Tibial artery (tissue), 4 donors: ENCODE data around the gene ARRB1.

Experiments used
- DNase-seq, 2 donors: peaks; one replicate each; pipeline ENCODE4 v3.0.0-alpha.2; 2019
- H3K27ac ChIP-seq, 2 donors: fragments of 200-600 bp; sonication (generic) in 1 of 2; 1 replicate in 1 of 2; 2 replicates in 1 of 2; pipeline ENCODE4 v1.5.1; 2018 to 2019; ENCODE audit warnings: mild to moderate bottlenecking in 1 of 2
- H3K27me3 ChIP-seq, 2 donors: fragments of 200-600 bp; sonication (generic) in 1 of 2; one replicate each; pipeline versions ENCODE4 v1.5.1 to v1.6.0; 2016 to 2019
- H3K36me3 ChIP-seq, 3 donors: fragments of 200-600 bp; sonication (generic) in 2 of 3; one replicate each; pipeline ENCODE4 v1.5.1; 2016 to 2019; ENCODE audit warnings: mild to moderate bottlenecking in 2 of 3
- H3K4me1 ChIP-seq, 4 donors: fragments of 200-600 bp; sonication (generic) in 2 of 4; 1 replicate in 3 of 4; 2 replicates in 1 of 4; pipeline ENCODE4 v1.5.1; 2016 to 2019
- H3K4me3 ChIP-seq, 2 donors: fragments of 200-600 bp; sonication (generic) in 1 of 2; 1 replicate in 1 of 2; 2 replicates in 1 of 2; pipeline ENCODE4 v1.5.1; 2018 to 2019; ENCODE audit warnings: mild to moderate bottlenecking in 2 of 2
- H3K9me3 ChIP-seq, 3 donors: fragments of 200-600 bp; sonication (generic) in 1 of 3; one replicate each; pipeline ENCODE4 v1.5.1; 2016 to 2019
- CTCF ChIP-seq, 2 experiments: fragments of 200-600 bp in 1 of 2; fragments of 450-650 bp in 1 of 2; IDR thresholded peaks; one replicate each; pipeline ENCODE4 v1.5.1; 2017 to 2019; ENCODE audit warnings: antibody characterized with exemption in 2 of 2, mild to moderate bottlenecking in 1 of 2, moderate library complexity in 1 of 2
- intact Hi-C: fragments of 100-400 bp; cut with DNase I; formaldehyde crosslinking; loops from one replicate; pipeline ENCODE4 v1.15.0; 2023; ENCODE audit warnings: low total_unique reads

Gene ARRB1

GRCh38 chr11:75242722-75243600 is 108.5 kb downstream of the ARRB1 start:
- intact Hi-C loops: loop anchor here (2.0 to 5.0 kb wide), 2 partner anchors 96 to 222 kb away; no protein-coding TSS in a partner anchor
- peak in 1 of 2 donors; percentile 51 for DNase-seq

GRCh38 chr11:75241906-75242644 is 109.4 kb downstream of the ARRB1 start:
- intact Hi-C loops: loop anchor here (2.0 to 5.0 kb wide), 2 partner anchors 95 to 221 kb away; no protein-coding TSS in a partner anchor
- no peaks in the 10 kb centered on the region for H3K36me3 ChIP-seq
- TF ChIP-seq CTCF (IDR thresholded peaks at IDR 0.05): no peak
- no peaks in the 10 kb centered on the region for H3K9me3 ChIP-seq
- H3K27me3 ChIP-seq: peaks cover 0 to 81% of the 10 kb centered on the region in 2 donors
- no peak overlapping the region for H3K27ac ChIP-seq
- peak overlapping the region; percentile 36 to 39 for H3K4me3 ChIP-seq
- peaks cover 0 to 27% (median 17%) of the 10 kb centered on the region in 4 donors for H3K4me1 ChIP-seq
- peak in 1 of 2 donors; percentile 60 for DNase-seq

More at GRCh38 chr11:75242722-75243600, 108.5 kb downstream of the ARRB1 start:
- Histone ChIP-seq H3K4me1 (peaks cover 0 to 27% (median 17%) of the 10 kb centered on the region in 4 donors), H3K27ac (no peak overlapping the region), H3K27me3 (peaks cover 0 to 78% of the 10 kb centered on the region in 2 donors), H3K9me3 (no peaks in the 10 kb centered on the region), H3K4me3 (no peak overlapping the region), H3K36me3 (no peaks in the 10 kb centered on the region)
- TF ChIP-seq CTCF (IDR thresholded peaks at IDR 0.05): no peak

GRCh38 chr11:75241036-75241905 is 110.2 kb downstream of the ARRB1 start:
- Histone ChIP-seq H3K9me3 (no peaks in the 10 kb centered on the region), H3K27ac (no peak overlapping the region), H3K4me1 (peaks cover 0 to 27% (median 17%) of the 10 kb centered on the region in 4 donors), H3K4me3 (peak overlapping the region; percentile 36 to 39), H3K27me3 (peaks cover 0 to 81% of the 10 kb centered on the region in 2 donors), H3K36me3 (no peaks in the 10 kb centered on the region)
- peak; percentile 61 to 84 for DNase-seq
- peak; percentile 62 to 96 for TF ChIP-seq CTCF (IDR thresholded peaks at IDR 0.05)
- intact Hi-C loops: loop anchor here (5.0 kb wide), 1 partner anchor 94 kb away; no protein-coding TSS in a partner anchor

- TF ChIP-seq CTCF (IDR thresholded peaks at IDR 0.05): no peak
- H3K27me3 ChIP-seq: peaks cover 0 to 78% of the 10 kb centered on the region in 2 donors
- H3K9me3 ChIP-seq: no peaks in the 10 kb centered on the region
- H3K36me3 ChIP-seq: no peaks in the 10 kb centered on the region
- DNase-seq: peak in 1 of 2 donors; percentile 55
- H3K27ac ChIP-seq: no peak within 1 kb of the TSS
- H3K4me3 ChIP-seq: peak within 1 kb of the TSS; percentile 36 to 39
- peaks cover 0 to 27% (median 17%) of the 10 kb centered on the region in 4 donors for H3K4me1 ChIP-seq
- intact Hi-C loops: loop anchor here (5.0 kb wide), 1 partner anchor 93 kb away; no protein-coding TSS in a partner anchor
These were observed 111.0 kb downstream of the ARRB1 start, which contains the start of gene TPBGL for GRCh38 chr11:75240311-75241035. Gene TPBGL (plus strand): TSS chr11:75240774. CDS start chr11:75241050, 276 bp downstream.
